ENCODE measurements around the gene DDX10.

DNA sequence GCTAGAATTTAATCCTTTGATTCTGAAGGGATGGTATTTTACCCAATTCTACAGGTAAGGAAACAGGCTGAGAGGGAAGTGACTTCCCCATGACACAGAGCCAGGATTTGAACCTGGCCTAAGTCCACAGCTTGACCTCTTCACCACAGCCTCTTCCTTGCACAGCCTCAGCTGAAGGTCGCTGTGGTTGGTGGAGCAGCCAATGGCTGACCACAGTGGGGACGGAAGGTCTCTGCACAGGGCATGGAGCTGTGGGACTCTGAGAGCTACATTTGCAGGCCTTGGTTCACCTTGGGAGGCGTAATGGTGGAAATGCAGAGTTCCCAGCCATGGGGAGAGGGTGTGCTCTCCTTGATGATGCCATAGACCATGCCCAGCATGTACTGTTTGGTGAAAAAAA lies 295.0 kb downstream of the DDX10 start:
- TF ChIP-seq, protein P1, sequence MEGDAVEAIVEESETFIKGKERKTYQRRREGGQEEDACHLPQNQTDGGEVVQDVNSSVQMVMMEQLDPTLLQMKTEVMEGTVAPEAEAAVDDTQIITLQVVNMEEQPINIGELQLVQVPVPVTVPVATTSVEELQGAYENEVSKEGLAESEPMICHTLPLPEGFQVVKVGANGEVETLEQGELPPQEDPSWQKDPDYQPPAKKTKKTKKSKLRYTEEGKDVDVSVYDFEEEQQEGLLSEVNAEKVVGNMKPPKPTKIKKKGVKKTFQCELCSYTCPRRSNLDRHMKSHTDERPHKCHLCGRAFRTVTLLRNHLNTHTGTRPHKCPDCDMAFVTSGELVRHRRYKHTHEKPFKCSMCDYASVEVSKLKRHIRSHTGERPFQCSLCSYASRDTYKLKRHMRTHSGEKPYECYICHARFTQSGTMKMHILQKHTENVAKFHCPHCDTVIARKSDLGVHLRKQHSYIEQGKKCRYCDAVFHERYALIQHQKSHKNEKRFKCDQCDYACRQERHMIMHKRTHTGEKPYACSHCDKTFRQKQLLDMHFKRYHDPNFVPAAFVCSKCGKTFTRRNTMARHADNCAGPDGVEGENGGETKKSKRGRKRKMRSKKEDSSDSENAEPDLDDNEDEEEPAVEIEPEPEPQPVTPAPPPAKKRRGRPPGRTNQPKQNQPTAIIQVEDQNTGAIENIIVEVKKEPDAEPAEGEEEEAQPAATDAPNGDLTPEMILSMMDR (IDR thresholded peaks at IDR 0.05; ENCODE audit: low read depth, low read length) = no peak
- TF ChIP-seq POLR2A (IDR thresholded peaks at IDR 0.05; ENCODE audit: extremely low read depth, insufficient read length) = no peak
- TF ChIP-seq, protein P2, sequence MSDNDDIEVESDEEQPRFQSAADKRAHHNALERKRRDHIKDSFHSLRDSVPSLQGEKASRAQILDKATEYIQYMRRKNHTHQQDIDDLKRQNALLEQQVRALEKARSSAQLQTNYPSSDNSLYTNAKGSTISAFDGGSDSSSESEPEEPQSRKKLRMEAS (IDR thresholded peaks at IDR 0.05; ENCODE audit: low read depth, low read length) = no peak
- TF ChIP-seq MYC (IDR thresholded peaks at IDR 0.05; ENCODE audit: low read depth, low read length) = no peak

Data from NB4 (cell line).